NCI-H2081 treated with DMSO at 0.1 percent for 48 hours (cell line): ENCODE data around the gene ZNF581.

Experiments used
- DNase-seq: peaks from one replicate; lab custom pipeline; 2025; lab: John Stamatoyannopoulos, UW

ZNF581 gene

DNA sequence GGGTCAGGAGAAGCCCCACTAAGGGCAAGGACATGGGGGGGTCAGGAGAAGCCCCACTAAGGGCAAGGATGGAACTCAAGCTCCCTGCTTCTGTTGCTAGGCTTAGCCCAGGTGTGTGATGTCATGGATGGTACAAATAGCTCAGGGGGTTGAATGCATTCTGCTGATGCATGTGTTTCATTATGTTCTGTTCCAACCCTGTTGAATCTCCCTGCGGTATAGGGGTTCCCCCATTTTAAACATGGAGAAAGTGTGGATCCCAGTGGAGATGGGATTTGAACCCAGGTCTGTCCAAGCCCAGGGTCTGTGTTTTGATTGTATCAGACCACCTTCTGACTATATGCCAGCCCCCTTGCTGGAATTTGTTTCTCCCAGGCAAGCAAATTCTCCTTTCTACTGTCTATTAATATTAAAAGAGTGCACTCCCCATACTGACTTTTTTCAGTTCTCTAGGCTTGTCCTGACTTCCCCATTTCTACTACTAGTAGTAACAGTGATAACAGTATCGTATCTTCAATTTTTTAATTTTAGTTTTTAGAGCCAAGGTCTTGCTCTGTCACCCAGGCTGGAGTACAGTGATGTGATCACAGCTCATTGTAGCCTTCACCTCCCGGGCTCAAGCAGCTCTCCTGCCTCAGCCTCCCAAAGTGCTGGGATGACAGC is 31.3 kb upstream of the ZNF581 start:
- DNase-seq = no peak

DNA sequence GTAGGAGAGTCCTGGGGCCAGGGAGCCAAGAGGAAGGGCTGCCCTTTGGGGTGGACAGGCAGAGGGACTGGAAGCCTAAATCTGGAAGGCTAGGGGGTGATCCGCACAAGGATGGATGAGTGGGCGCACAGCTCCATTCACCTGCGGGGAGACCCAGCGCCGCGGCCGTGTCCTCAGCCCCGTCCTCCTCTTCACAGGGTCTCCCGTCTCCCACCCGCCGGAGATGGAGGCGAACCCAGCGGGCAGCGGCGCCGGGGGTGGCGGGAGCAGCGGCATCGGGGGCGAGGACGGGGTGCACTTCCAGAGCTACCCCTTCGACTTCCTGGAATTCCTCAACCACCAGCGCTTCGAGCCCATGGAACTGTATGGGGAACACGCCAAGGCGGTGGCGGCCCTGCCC is 30.1 kb upstream of the ZNF581 start:
- no peak for DNase-seq

DNA sequence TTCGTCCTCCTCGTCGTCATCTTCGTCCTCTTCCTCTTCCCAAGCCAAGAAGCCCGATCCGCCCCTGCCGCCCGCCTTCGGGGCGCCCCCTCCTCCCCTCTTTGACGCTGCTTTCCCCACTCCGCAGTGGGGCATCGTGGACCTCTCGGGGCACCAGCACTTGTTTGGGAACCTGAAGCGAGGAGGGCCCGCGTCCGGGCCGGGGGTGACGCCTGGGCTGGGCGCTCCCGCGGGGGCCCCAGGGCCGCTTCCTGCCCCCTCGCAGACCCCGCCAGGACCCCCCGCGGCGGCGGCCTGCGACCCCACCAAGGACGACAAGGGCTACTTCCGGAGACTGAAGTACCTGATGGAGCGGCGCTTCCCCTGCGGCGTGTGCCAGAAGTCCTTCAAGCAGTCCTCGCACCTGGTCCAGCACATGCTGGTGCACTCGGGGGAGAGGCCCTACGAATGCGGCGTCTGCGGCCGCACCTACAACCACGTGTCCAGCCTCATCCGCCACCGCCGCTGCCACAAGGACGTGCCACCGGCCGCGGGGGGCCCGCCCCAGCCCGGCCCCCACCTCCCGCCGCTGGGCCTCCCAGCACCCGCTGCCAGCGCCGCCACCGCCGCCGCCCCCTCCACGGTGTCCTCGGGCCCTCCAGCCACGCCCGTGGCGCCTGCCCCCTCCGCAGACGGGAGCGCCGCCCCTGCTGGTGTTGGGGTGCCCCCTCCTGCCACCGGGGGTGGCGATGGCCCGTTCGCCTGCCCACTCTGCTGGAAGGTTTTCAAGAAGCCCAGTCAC is 29.3 kb upstream of the ZNF581 start:
- DNase-seq = no peak

DNA sequence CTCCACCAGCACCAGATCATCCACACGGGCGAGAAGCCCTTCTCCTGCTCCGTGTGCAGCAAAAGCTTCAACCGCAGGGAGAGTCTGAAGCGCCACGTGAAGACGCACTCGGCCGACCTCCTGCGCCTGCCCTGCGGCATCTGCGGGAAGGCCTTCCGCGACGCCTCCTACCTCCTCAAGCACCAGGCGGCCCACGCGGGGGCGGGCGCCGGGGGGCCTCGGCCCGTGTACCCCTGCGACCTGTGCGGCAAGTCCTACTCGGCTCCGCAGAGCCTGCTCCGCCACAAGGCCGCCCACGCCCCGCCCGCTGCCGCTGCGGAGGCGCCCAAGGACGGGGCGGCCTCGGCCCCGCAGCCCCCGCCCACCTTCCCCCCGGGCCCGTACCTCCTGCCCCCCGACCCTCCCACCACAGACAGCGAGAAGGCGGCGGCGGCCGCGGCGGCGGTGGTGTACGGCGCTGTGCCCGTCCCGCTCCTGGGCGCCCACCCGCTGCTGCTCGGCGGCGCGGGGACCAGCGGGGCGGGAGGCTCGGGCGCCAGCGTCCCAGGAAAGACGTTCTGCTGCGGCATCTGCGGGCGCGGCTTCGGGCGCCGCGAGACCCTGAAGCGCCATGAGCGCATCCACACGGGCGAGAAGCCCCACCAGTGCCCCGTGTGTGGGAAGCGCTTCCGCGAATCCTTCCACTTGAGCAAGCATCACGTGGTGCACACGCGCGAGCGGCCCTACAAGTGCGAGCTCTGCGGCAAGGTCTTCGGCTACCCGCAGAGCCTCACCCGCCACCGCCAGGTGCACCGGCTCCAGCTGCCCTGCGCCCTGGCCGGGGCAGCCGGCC is 28.5 kb upstream of the ZNF581 start:
- DNase-seq = no peak

GRCh38 chr19:55615543-55616394 is 27.7 kb upstream of the ZNF581 start:
- no peak for DNase-seq

DNA sequence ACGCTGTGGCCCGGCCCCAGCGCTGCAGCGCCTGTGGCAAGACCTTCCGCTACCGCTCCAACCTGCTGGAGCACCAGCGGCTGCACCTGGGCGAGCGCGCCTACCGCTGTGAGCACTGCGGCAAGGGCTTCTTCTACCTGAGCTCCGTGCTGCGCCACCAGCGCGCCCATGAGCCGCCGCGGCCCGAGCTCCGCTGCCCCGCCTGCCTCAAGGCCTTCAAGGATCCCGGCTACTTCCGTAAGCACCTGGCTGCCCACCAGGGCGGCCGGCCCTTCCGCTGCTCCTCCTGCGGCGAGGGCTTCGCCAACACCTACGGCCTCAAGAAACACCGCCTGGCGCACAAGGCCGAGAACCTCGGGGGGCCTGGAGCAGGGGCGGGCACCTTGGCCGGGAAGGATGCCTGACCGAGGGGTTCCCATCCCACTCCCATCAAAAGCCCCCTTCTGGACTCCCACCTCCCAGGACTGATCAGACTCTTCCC is 27.0 kb upstream of the ZNF581 start:
- no peak for DNase-seq

GRCh38 chr19:55617426-55617825 is 26.0 kb upstream of the ZNF581 start:
- DNase-seq = no peak

DNA sequence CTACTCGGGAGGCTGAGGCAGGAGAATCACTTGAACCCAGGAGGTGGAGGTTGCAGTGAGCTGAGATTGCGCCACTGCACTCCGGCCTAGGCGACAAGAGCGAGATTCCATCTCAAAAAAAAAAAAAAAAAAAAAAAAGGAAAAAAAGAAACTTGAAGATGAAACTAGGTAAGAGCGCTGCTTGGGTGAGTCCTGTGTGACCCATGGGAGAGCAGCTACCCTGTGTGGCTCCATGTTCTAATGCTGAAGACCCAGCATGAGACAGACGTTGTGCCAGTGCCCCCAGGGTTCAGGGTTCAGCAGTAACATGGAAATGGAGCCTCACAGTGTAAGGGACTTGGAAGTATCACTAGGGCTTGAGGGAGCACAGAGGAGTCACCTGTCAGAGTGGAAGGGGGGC is 25.0 kb upstream of the ZNF581 start:
- DNase-seq = no peak

- DNase-seq = no peak
Measured at GRCh38 chr19:55619286-55619685, 24.2 kb upstream of the ZNF581 start.

- no peak for DNase-seq
Measured at GRCh38 chr19:55620410-55621204, 22.8 kb upstream of the ZNF581 start.

- no peak for DNase-seq
Measured at GRCh38 chr19:55621205-55621672, 22.2 kb upstream of the ZNF581 start.

DNA sequence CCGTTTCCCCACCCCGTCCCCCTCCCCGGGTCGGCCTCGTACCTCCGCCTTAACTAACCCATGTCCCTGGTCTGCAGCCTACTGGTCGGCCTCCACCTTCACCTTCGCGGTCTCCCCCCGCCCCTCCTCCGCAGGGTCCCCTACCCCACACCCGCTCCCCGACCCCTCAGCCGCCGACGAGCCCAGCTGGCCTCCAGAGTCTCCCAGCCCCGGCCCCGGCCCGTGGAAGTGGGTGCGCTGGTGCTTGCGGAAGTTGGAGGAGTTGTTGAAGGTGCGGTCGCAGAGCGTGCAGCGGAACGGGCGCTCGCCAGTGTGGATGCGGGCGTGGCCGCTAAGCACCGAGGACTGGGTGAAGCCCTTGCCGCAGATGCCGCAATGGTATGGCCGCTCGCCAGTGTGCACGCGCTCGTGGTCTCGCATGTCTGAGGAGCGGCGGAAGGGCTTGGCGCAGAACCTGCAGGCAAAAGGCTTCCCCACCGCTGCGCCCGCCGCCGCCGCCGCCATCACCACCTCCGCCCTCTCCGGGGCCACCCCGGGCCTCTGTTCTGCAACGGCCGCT is 21.7 kb upstream of the ZNF581 start:
- no peak for DNase-seq

DNA sequence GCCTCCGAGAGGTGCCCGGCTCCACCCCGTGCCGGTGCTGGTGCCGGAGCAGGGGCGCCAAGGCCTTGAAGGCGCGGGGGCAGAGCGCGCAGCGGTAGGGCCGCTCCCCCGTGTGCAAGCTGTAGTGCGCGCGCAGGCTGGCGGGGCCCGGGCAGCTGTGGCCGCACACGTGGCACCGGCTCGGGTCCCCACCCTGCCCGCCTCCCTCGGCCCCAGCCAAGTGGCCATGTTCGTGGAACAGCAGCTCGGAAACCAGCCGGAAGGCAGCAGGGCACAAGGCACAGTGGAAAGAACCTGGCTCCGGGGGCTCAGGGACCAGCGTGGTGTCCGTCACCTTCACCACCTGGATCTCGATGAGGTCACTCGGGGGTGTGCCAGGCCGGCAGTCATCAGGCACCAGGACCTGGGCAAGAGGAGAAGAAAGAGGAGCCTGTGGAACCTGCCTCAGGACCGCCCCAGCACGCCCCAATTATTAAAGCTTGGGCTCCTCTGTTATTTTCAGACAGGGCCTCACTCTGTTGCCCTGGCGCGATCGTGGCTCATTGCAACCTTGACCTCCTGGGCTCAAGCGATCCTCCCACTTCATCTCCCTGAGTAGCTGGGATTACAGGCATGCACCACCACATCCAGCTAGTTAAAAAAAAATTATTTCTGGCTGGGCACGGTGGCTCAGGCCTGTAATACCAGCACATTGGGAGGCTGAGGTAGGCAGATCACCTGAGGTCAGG is 21.0 kb upstream of the ZNF581 start:
- DNase-seq = no peak

DNA sequence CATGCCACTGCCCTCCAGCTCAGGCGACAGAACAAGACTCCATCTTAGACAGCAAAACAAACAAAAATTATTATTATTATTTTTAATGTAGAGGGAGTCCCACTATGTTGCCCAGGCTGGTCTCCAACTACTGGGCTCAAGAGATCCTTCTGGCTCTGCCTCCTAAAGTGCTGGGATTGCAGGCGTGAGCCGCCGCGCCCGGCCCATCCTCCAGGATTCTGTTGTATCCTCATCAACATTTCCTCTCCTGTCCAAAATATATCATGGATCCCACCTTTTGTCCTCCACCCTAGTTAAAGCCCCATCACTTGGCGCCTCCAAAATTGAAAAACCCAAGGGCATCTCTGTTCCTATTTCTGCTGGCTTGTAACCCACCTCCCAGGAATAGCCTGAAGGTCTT is 20.3 kb upstream of the ZNF581 start:
- DNase-seq = no peak

GRCh38 chr19:55623561-55623960 is 19.9 kb upstream of the ZNF581 start:
- DNase-seq = no peak

GRCh38 chr19:55624109-55625003 is 19.1 kb upstream of the ZNF581 start, which contains the start of gene ZNF784:
ZNF784 (minus strand) TSS chr19:55624566; CDS start chr19:55624561, 5 bp downstream.
- peak; percentile 38 for DNase-seq

GRCh38 chr19:55625004-55625326 is 18.5 kb upstream of the ZNF581 start:
- no peak for DNase-seq

GRCh38 chr19:55626350-55626749 is 17.1 kb upstream of the ZNF581 start:
- no peak for DNase-seq

DNA sequence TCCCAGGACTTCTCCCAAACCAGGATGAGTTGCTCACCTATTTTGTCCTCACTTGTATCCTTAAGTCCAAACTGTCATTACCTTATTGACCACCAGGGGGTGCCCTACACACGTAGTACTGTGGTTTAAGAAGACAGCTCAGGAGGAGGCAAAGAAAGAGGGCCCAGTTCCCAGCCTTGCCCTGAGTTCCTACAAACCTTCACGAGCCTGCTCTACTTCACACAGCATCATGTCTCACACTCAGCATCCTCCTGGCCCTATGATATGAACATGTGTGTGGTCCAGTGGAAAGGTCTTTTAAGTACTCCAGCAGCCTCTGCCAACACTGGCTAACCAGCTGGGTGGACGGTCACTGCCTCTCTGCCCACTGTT is 11.0 kb upstream of the ZNF581 start:
- peak; percentile 66 for DNase-seq
